MM.1S (cell line): ENCODE measurements around the gene ADCY9.

Experiments used
- EZH2 ChIP-seq: fragments of 300-600 bp; sonication (generic); optimal IDR thresholded peaks from 2 replicates; pipeline ENCODE3; 2017; ENCODE audit warnings: low read depth, mild to moderate bottlenecking, antibody characterized with exemption, low read length, mixed read lengths
- EZH2phosphoT487 ChIP-seq: fragments of 300-600 bp; sonication (generic); IDR thresholded peaks from 2 replicates; pipeline ENCODE4 v1.6.1; 2018; ENCODE audit warnings: antibody characterized with exemption, low read length
- TF ChIP-seq, protein P1 (sequence below): fragments of 300-600 bp; sonication (generic); IDR thresholded peaks from 2 replicates; pipeline ENCODE4 v1.5.1; 2016; ENCODE audit warnings: antibody characterized with exemption, low read length, mixed read lengths

DNA sequence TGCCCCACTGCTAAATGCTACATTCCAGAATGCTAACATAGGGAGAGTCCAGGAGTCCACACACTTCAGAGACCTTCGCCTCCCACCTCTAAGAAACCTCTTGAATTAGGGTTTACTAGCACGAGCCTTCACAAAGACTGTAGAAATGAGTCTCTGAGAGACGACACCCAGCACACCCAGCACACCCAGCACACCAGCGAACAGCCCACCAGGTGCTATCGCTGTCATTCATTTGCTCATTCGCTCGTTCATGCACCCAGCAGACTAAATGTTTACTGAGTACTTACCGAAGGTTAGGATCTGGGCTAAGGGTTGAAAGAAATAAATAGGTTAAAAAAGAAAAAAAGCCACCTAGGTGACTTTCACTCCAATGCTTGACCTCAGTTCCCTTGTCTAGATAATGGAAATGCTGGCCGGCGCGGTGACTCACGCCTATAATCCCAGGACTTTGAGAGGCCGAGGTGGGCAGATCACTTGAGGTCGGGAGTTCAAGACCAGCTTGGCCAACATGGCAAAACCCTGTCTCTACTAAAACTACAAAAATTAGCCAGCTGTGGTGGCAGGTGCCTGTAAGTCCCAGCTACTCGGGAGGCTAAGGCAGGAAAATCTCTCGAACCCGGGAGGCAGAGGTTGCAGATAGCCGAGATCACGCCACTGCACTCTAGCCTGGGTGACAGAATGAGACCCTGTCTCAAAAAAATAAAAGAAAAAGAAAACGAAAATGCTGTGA, 100.8 kb downstream of the ADCY9 start:
- TF ChIP-seq EZH2phosphoT487: no peak
- TF ChIP-seq, protein P1, sequence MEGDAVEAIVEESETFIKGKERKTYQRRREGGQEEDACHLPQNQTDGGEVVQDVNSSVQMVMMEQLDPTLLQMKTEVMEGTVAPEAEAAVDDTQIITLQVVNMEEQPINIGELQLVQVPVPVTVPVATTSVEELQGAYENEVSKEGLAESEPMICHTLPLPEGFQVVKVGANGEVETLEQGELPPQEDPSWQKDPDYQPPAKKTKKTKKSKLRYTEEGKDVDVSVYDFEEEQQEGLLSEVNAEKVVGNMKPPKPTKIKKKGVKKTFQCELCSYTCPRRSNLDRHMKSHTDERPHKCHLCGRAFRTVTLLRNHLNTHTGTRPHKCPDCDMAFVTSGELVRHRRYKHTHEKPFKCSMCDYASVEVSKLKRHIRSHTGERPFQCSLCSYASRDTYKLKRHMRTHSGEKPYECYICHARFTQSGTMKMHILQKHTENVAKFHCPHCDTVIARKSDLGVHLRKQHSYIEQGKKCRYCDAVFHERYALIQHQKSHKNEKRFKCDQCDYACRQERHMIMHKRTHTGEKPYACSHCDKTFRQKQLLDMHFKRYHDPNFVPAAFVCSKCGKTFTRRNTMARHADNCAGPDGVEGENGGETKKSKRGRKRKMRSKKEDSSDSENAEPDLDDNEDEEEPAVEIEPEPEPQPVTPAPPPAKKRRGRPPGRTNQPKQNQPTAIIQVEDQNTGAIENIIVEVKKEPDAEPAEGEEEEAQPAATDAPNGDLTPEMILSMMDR: no peak
- no peak for TF ChIP-seq EZH2
